ENCODE data around the gene CFAP53.
"Not testable (repeated sequence)": the region's sequence is repeated elsewhere in the genome, so short reads cannot be mapped to it uniquely, and the experiment has no call there.

Gene CFAP53, protein sequence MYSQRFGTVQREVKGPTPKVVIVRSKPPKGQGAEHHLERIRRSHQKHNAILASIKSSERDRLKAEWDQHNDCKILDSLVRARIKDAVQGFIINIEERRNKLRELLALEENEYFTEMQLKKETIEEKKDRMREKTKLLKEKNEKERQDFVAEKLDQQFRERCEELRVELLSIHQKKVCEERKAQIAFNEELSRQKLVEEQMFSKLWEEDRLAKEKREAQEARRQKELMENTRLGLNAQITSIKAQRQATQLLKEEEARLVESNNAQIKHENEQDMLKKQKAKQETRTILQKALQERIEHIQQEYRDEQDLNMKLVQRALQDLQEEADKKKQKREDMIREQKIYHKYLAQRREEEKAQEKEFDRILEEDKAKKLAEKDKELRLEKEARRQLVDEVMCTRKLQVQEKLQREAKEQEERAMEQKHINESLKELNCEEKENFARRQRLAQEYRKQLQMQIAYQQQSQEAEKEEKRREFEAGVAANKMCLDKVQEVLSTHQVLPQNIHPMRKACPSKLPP

DNA sequence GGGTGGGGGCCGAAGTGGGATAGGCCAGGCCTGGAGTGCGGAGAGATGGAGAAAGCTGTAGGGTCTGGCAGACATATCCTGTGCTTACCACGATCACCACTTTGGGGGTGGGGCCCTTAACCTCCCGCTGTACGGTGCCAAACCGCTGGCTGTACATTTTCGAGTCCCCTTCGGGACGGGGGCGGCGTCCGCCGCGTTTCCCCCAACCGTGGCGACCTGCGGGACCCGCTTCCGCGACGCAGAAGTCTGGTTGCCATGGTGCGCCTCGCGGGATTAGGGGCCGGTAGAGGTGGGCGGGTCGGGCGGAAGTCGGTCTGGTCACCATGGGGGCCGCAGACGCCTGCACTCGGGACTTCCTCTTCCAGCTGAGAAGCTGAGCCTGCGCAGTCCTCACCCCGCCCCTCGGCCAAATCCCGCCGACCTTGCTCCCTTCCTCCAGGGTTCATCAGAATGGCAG, at the start of gene CFAP53:
Gene CFAP53, minus strand, starts transcription at position 248 of the 457 bp plus-strand sequence. Its CDS starts 91 bp downstream, at position 157.
- peak; percentile 89 for DNase-seq

DNA sequence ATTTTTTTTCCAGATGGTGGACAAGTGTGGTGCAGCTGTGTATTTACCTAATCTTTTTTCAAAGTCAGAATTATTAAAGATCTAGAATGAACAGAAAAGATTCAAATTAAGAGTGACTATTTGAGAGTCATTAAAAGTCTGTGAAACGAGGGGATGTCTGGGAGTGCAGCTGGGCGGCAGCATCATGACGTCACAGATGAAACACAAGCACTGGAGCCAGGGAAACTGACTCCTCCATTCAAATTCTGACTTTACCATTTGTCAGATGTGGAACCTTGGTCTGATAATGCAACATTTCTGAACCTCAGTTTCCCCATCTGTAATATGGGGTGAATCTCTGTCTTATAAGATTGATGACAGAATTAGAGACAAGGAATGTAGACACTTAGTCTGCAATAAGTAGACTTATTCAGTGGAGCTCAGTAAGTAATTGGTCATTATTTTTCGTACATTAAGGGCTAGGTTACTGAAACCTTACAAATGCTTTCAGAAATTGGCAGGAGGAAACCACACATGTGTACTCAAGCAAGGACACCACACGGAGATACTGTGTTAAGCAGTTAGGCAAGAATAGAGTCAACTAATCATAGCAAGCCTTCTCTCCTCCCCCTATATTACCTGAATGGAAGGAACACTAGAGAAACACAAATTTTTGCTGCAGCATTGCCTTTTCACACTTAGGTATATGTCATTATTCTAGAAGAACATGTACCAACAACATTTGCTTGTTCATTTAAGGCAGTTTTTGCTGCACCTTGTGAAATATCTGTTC, 49.0 kb upstream of the CFAP53 start:
- no peak for DNase-seq

DNA sequence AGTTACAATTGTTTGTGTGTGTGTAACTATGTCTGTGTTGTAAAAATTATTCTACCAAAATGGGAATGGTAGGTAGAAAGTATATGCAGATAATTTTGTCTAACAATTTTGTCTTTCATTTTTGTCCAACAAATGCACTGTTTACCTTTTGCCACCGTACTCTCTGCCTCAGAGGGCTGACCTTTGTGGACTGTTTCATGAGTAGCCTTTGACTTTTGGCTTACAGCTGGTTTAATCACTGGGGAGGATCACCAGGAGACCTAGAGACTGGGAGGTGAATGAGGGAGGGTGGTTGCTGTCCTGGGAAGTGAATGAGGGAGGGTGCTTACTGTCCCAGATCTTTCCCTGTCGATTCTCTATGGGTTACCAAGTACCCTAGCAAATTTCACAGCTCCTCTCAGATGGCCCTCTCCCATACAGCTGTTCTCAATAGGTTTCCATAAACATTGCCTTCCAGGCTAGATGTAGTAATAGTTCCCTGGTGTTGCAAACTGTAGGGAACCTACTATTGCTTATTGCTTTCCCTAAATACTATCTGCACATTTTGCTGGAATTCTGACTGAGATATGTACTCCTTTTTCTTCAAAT, 47.7 kb upstream of the CFAP53 start:
- no peak for DNase-seq

- DNase-seq, result no peak
These were observed 46.8 kb upstream of the CFAP53 start for GRCh38 chr18:50313031-50313607.

- no peak for DNase-seq
These were observed 46.2 kb upstream of the CFAP53 start for GRCh38 chr18:50312296-50313030.

GRCh38 chr18:50311650-50312049, 45.4 kb upstream of the CFAP53 start:
- no peak for DNase-seq

- no peak for DNase-seq
These were observed 43.8 kb upstream of the CFAP53 start for GRCh38 chr18:50310080-50310479.

GRCh38 chr18:50308851-50309250, 42.6 kb upstream of the CFAP53 start:
- not testable (repeated sequence) for DNase-seq

GRCh38 chr18:50307738-50308470, 41.6 kb upstream of the CFAP53 start:
- peak; percentile 91 for DNase-seq

DNA sequence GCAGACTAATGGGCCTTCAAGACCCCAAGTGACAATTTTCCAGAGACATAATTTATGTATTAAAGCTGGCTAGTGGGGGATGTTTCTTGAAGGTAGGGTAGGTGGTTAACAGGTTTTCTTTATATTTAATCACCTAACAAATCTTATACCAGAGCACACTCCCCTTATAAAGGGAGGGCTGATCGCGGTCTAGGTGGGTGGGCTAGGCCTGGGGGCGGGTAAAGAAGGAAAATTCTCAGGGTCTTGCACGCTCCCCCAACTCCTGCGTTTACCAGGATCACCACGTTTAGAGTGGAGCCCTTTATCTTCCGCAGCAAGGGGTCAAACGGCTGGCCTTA, 41.1 kb upstream of the CFAP53 start:
- no peak for DNase-seq

- DNase-seq, result no peak
These were observed 40.6 kb upstream of the CFAP53 start for GRCh38 chr18:50306944-50307343.

- DNase-seq, result no peak
These were observed 34.8 kb upstream of the CFAP53 start for GRCh38 chr18:50301074-50301473.

DNA sequence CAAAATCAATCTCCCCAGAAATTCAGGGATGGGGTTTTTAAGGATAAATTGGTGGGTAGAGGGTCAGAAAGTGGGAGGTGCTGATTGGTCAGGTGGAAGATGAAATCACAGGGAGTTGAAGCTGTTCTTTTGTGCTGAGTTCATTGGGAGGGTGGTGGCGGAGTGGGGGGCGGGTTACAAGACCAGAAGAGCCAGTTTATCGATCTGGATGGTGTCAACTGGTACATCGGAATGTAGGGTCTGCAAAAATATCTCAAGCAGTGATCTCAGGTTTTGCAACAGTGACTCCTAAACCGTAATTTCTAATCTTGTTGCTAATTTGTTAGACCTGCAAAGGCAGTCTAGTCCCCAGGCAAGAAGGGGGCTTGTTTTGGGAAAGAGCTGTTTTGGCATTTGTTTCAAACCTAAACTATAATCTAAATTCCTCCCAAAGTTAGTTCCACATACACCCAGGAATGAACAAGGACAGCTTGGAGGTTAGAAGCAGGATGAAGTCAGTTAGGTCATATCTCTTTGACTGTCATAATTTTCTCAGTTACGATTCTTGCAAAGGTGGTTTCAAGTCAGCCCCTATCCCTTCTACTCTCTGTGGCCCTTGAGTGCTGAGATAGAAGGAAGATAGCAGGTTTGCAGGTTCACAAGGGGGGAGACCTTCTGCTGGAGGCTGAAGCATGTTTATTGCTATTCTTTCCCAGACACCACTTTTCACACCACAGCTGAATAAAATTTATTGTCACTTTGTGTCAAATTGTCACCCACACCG, 33.5 kb upstream of the CFAP53 start:
- DNase-seq, result no peak

DNA sequence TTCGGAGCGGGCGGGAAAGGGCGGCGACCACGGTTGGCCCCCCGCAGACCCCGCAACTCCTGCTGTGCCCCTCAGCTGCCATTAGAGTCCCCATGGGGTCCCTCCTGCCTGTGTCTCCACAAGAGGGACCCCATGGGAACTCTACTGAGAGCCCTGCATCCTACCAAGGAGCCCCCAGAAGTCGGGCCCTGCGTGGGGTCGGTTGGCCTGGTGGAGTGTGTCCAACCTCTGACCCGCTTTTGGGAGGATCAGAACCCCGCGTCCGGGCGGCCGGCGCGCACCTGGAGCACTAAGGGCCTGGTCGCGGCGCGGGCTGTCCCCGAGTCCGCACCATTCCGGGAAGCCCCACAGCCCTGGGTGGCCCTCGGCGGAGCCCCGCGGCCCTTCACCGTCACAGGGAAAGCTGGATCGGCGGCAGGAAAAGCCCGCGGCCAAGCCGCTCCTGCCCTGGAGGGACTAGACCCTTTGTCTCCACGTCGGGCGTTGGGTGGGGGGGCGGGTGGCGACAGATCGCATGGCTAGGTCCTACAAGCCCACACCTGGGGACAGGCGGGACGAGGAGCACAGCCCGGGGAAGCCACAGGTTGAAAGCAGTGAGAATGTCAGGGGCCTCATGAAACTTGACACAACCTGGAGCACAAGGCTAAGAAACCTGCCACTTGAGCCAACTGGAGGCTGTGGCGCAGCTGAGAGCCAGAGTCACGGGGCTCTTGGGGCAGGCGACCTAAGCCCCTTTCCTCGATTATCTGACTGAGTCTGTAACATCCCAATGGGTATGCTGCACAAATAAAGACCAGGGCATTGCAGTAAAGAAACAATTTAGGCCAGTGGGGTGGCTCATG, 32.4 kb upstream of the CFAP53 start:
- DNase-seq, result no peak

DNA sequence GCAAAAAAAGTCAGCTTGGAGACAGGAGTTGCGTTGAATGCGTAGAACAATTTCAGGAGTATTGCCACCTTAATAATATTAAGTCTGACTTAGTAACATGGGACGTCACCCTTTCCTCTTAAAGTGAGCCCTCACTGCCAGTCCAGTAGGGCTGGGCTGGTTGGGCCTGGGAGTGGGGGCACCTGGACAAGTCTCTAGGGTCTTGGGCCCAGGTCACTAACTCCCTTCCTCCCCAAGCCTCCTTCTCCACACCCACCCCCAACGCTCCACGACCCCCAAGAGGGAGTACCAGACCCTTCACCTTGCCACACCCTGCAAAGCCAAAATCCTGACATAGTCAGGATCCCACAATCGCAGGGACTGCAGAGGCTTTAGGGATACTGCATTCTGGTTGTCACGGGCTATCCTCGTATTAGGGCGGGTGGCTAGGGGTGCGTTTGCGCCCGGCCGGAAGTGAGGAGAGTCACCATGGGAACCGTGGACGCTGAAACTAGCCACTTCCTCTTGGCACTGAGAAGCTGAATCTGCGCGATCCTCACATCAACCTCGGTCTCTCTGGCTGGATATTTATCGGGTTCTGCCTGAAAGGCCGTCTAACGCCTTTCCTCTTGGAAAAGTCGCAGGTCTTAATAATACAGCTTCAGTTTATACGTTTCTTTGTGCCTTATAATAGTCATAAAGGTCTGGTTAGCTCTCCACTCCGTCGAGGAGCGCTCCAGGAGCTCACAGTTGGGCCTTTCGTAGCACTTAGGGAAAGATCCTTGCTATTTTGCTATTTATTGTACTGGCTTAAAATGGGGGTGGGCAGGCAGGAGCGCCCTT, 31.5 kb upstream of the CFAP53 start:
- DNase-seq, result peak; percentile 78

GRCh38 chr18:50293039-50293438, 26.7 kb upstream of the CFAP53 start:
- DNase-seq, result no peak

- no peak for DNase-seq
These were observed 22.8 kb upstream of the CFAP53 start for GRCh38 chr18:50289108-50289443.

GRCh38 chr18:50288348-50289107, 22.2 kb upstream of the CFAP53 start:
- not testable (repeated sequence) for DNase-seq
